ENCODE results near the gene RAB9A. TPM values are rescaled to one million over a fixed set of nuclear protein-coding genes. Genes with fewer than 3 reads are reported as not detected.

Gene RAB9A
- total RNA-seq, 2 experiments from 2014 or later, result 30.8 to 31.7 TPM

- H3K4me3 Mint-ChIP-seq, result no peak overlapping the region
- CTCF ChIA-PET, result interaction anchor here (3.0 kb wide), 1 partner anchor 143 kb away, joined by 15 read pairs; no protein-coding TSS in a partner anchor
- H3K36me3 Mint-ChIP-seq (ENCODE audit: low read depth), result no peaks in the 10 kb centered on the region
Observed at GRCh38 chrX:13649838-13650237, 39.1 kb upstream of the RAB9A start.

GRCh38 chrX:13650318-13650717 is 38.6 kb upstream of the RAB9A start:
- ATAC-seq (no peak), DNase-seq (no peak)
- ChIA-PET CTCF (interaction anchor here (3.0 kb wide), 1 partner anchor 143 kb away, joined by 15 read pairs; no protein-coding TSS in a partner anchor), POLR2A (no interaction called here)
- intact Hi-C loops (cut with micrococcal nuclease), result loop anchor here (5.0 to 10.0 kb wide), 2 partner anchors 84 to 382 kb away; partner anchors contain the start of genes OFD1 and TRAPPC2
- Mint-ChIP-seq H3K4me1 (ENCODE audit: low read depth) (peaks cover 38% of the 10 kb centered on the region), H3K27me3 (no peaks in the 10 kb centered on the region), H3K9me3 (no peaks in the 10 kb centered on the region), H3K27ac (no peak overlapping the region), H3K4me3 (no peak overlapping the region), H3K36me3 (ENCODE audit: low read depth) (no peaks in the 10 kb centered on the region)
- TF ChIP-seq CTCF (IDR thresholded peaks at IDR 0.05), result no peak

More at GRCh38 chrX:13649838-13650237, 39.1 kb upstream of the RAB9A start:
- Mint-ChIP-seq H3K27me3 (no peaks in the 10 kb centered on the region), H3K27ac (no peak overlapping the region), H3K4me1 (ENCODE audit: low read depth) (peaks cover 34% of the 10 kb centered on the region), H3K9me3 (no peaks in the 10 kb centered on the region)
- POLR2A ChIA-PET, result no interaction called here
- no peak for TF ChIP-seq CTCF (IDR thresholded peaks at IDR 0.05)
- DNase-seq (no peak), ATAC-seq (no peak)
- intact Hi-C loops (cut with micrococcal nuclease), result loop anchor here (5.0 to 10.0 kb wide), 3 partner anchors 85 to 382 kb away; partner anchors contain the start of genes OFD1 and TRAPPC2

- no peak for DNase-seq
- Mint-ChIP-seq H3K27ac (no peak overlapping the region), H3K27me3 (no peaks in the 10 kb centered on the region), H3K36me3 (ENCODE audit: low read depth) (no peaks in the 10 kb centered on the region), H3K4me3 (no peak overlapping the region), H3K4me1 (ENCODE audit: low read depth) (peaks cover 36% of the 10 kb centered on the region), H3K9me3 (no peaks in the 10 kb centered on the region)
- ChIA-PET CTCF (interaction anchor here (3.0 kb wide), 1 partner anchor 144 kb away, joined by 15 read pairs; no protein-coding TSS in a partner anchor), POLR2A (no interaction called here)
- intact Hi-C loops (cut with micrococcal nuclease), result loop anchor here (5.0 to 10.0 kb wide), 2 partner anchors 84 to 381 kb away; partner anchors contain the start of genes OFD1 and TRAPPC2
- TF ChIP-seq CTCF (IDR thresholded peaks at IDR 0.05), result no peak
- ATAC-seq, result no peak
Observed at GRCh38 chrX:13651150-13651549, 37.8 kb upstream of the RAB9A start.

GRCh38 chrX:13652287-13652793 is 36.6 kb upstream of the RAB9A start:
- peak overlapping the region; percentile 80 for H3K4me3 Mint-ChIP-seq
- peaks cover 31% of the 10 kb centered on the region for H3K4me1 Mint-ChIP-seq (ENCODE audit: low read depth)
- DNase-seq, result no peak
- ChIA-PET POLR2A (interaction anchor here (0.9 to 2.0 kb wide), 3 partner anchors 17 to 377 kb away, joined by 4 to 5 read pairs (median 4); partner anchors contain the start of gene GEMIN8), CTCF (interaction anchor here (1.6 kb wide), 1 partner anchor 95 kb away, joined by 3 read pairs; no protein-coding TSS in a partner anchor)
- H3K36me3 Mint-ChIP-seq (ENCODE audit: low read depth), result no peaks in the 10 kb centered on the region
- H3K27ac Mint-ChIP-seq, result peak overlapping the region; percentile 85
- ATAC-seq, result no peak
- no peak for TF ChIP-seq CTCF (IDR thresholded peaks at IDR 0.05)
- no peaks in the 10 kb centered on the region for H3K27me3 Mint-ChIP-seq
- H3K9me3 Mint-ChIP-seq, result no peaks in the 10 kb centered on the region
- intact Hi-C loops (cut with micrococcal nuclease), result loop anchor here (5.0 to 10.0 kb wide), 2 partner anchors 82 to 380 kb away; partner anchors contain the start of genes OFD1 and TRAPPC2
